Measurements from ENCODE around the gene SLC39A10.

- TF ChIP-seq CTCF (IDR thresholded peaks at IDR 0.05) = no peak
- TF ChIP-seq POLR2A (IDR thresholded peaks at IDR 0.05) = no peak
These were observed 23.1 kb upstream of the SLC39A10 start for GRCh38 chr2:195633974-195634373.

Data from ovary (tissue), 3 donors.